H1 (cell line): ENCODE data around the gene PDHB. TPM values are rescaled to one million over a fixed set of nuclear protein-coding genes. Genes with fewer than 3 reads are reported as not detected.

Experiments used
- CTCF ChIA-PET: fragments of 300-600 bp; sonication (Branson Sonifier 250); formaldehyde crosslinking; loops from one replicate; lab custom pipeline; 2021; ENCODE audit not compliant: partially characterized antibody; lab: Charles Lee
- POLR2A ChIA-PET: fragments of 300-600 bp; sonication (Branson Sonifier 250); formaldehyde crosslinking; loops from one replicate; lab custom pipeline; 2021; ENCODE audit warnings: inconsistent platforms; ENCODE audit not compliant: partially characterized antibody; lab: Charles Lee
- DNase-seq, 2 experiments: peaks; one replicate each; pipeline versions ENCODE4 v3.0.0 to v3.0.0-alpha.2; 2010 to 2022; ENCODE audit warnings: low spot score in 2 of 2, low read depth in 1 of 2, mixed read lengths in 1 of 2
- FAIRE-seq: peaks from 2 replicates; lab custom pipeline; 2011; peaks lifted over from hg19 to GRCh38; lab: Jason Lieb, UNC
- H2AFZ ChIP-seq: 2 replicates; pipeline ENCODE4 v1.8.1; 2012; ENCODE audit warnings: low read length, inconsistent platforms
- H2AK5ac ChIP-seq: 2 replicates; pipeline ENCODE4 v1.6.1; 2013; ENCODE audit warnings: low read depth, low read length
- H2BK120ac ChIP-seq: replicated peaks from 2 replicates; pipeline ENCODE3; 2013; ENCODE audit warnings: low read depth, low read length, inconsistent platforms
- H2BK12ac ChIP-seq: 2 replicates; pipeline ENCODE4 v1.6.1; 2013; ENCODE audit warnings: low read depth, low read length
- H2BK15ac ChIP-seq: 2 replicates; pipeline ENCODE4 v1.6.1; 2013; ENCODE audit warnings: low read length
- H2BK20ac ChIP-seq: 2 replicates; pipeline ENCODE4 v1.6.1; 2013; ENCODE audit warnings: low read length
- H2BK5ac ChIP-seq: 2 replicates; pipeline ENCODE4 v1.6.1; 2013; ENCODE audit warnings: low read depth, low read length
- H3K14ac ChIP-seq: 2 replicates; pipeline ENCODE4 v1.6.1; 2013; ENCODE audit warnings: inconsistent platforms; ENCODE audit not compliant: insufficient read length
- H3K18ac ChIP-seq: 2 replicates; pipeline ENCODE4 v1.6.1; 2013; ENCODE audit warnings: low read length; ENCODE audit errors: extremely low read depth
- H3K23ac ChIP-seq: 2 replicates; pipeline ENCODE4 v1.6.1; 2013; ENCODE audit warnings: inconsistent platforms; ENCODE audit not compliant: insufficient read length
- H3K23me2 ChIP-seq: 2 replicates; pipeline ENCODE4 v1.6.1; 2013; ENCODE audit warnings: low read depth, low read length
- H3K27ac ChIP-seq: 2 replicates; pipeline ENCODE4 v1.6.1; 2011; ENCODE audit warnings: low read depth, low read length, inconsistent platforms
- H3K27me3 ChIP-seq, 4 experiments: replicated peaks in 1 of 4; 1 replicate in 1 of 4; 2 replicates in 3 of 4; pipeline versions ENCODE4 v1.6.1 to v1.8.1; 2011 to 2013; ENCODE audit warnings: low read length in 3 of 4, mild to moderate bottlenecking in 3 of 4, inconsistent platforms in 2 of 4, mixed read lengths in 2 of 4, moderate library complexity in 1 of 4; ENCODE audit not compliant: control insufficient read depth in 3 of 4, insufficient read depth in 3 of 4; ENCODE audit errors: extremely low read depth in 1 of 4
- H3K36me3 ChIP-seq, 4 experiments: 2 replicates each; pipeline versions ENCODE4 v1.6.1 to v1.8.1; 2011 to 2013; ENCODE audit warnings: mild to moderate bottlenecking in 4 of 4, low read length in 3 of 4, moderate library complexity in 2 of 4, control low read depth in 1 of 4, inconsistent platforms in 1 of 4; ENCODE audit not compliant: insufficient read depth in 4 of 4, control insufficient read depth in 2 of 4
- H3K4ac ChIP-seq: replicated peaks from 2 replicates; pipeline ENCODE3; 2013; ENCODE audit warnings: low read length, low read depth, mixed read lengths, inconsistent platforms; ENCODE audit not compliant: insufficient read length
- H3K4me1 ChIP-seq, 4 experiments: replicated peaks in 1 of 4; 1 replicate in 1 of 4; 2 replicates in 3 of 4; pipeline versions ENCODE4 v1.6.1 to v1.8.1; 2011 to 2013; ENCODE audit warnings: low read length in 3 of 4, inconsistent platforms in 2 of 4, mixed read lengths in 1 of 4; ENCODE audit not compliant: insufficient read depth in 4 of 4, control insufficient read depth in 3 of 4
- H3K4me2 ChIP-seq, 2 experiments: 2 replicates each; pipeline versions ENCODE4 v1.6.1 to v1.8.1; 2011 to 2013; ENCODE audit warnings: low read depth in 2 of 2, low read length in 2 of 2, control low read depth in 1 of 2, inconsistent platforms in 1 of 2, mild to moderate bottlenecking in 1 of 2; ENCODE audit not compliant: insufficient read depth in 1 of 2
- H3K4me3 ChIP-seq, 4 experiments: fragments of 200-600, 300-600 bp in 1 of 4; sonication (generic), shearing (Covaris generic), sonication (Bioruptor Twin) in 1 of 4; 2 replicates each; pipeline versions ENCODE4 v1.5.1 to v1.8.1; 2011 to 2016; ENCODE audit warnings: low read length in 4 of 4, low read depth in 3 of 4, control low read depth in 2 of 4, inconsistent platforms in 2 of 4, mild to moderate bottlenecking in 2 of 4, mixed read lengths in 1 of 4, moderate library complexity in 1 of 4; ENCODE audit not compliant: insufficient read depth in 2 of 4; ENCODE audit errors: extremely low read depth in 1 of 4
- H3K56ac ChIP-seq: replicated peaks from 2 replicates; pipeline ENCODE3; 2013; ENCODE audit warnings: low read depth, mild to moderate bottlenecking, mixed read lengths, low read length, inconsistent platforms; ENCODE audit not compliant: insufficient read length
- H3K79me1 ChIP-seq: 2 replicates; pipeline ENCODE4 v1.6.1; 2013; ENCODE audit warnings: low read depth, low read length, control low read depth
- H3K79me2 ChIP-seq, 2 experiments: 2 replicates each; pipeline versions ENCODE4 v1.6.1 to v1.8.1; 2012 to 2013; ENCODE audit warnings: low read length in 2 of 2, mild to moderate bottlenecking in 2 of 2, inconsistent platforms in 1 of 2; ENCODE audit not compliant: insufficient read depth in 2 of 2, control insufficient read depth in 1 of 2
- H3K9ac ChIP-seq, 4 experiments: replicated peaks in 1 of 4; 1 replicate in 1 of 4; 2 replicates in 3 of 4; pipeline versions ENCODE4 v1.6.1 to v1.8.1; 2011 to 2013; ENCODE audit warnings: low read depth in 3 of 4, low read length in 3 of 4, control low read depth in 2 of 4, mild to moderate bottlenecking in 2 of 4, moderate library complexity in 2 of 4, inconsistent platforms in 1 of 4; ENCODE audit errors: extremely low read depth in 1 of 4
- H3K9me3 ChIP-seq, 2 experiments: 2 replicates each; pipeline versions ENCODE4 v1.6.1 to v1.8.1; 2012 to 2013; ENCODE audit warnings: mild to moderate bottlenecking in 2 of 2, moderate library complexity in 2 of 2, control low read depth in 1 of 2, inconsistent platforms in 1 of 2, low read depth in 1 of 2, low read length in 1 of 2, mixed read lengths in 1 of 2; ENCODE audit not compliant: insufficient read depth in 2 of 2
- H4K20me1 ChIP-seq, 2 experiments: replicated peaks in 1 of 2; 2 replicates each; pipeline versions ENCODE3 to v1.8.1; 2011 to 2013; ENCODE audit warnings: inconsistent platforms in 2 of 2, low read length in 2 of 2, mild to moderate bottlenecking in 1 of 2; ENCODE audit not compliant: insufficient read depth in 2 of 2, control insufficient read depth in 1 of 2
- H4K5ac ChIP-seq: 2 replicates; pipeline ENCODE4 v1.6.1; 2013; ENCODE audit warnings: low read length, low read depth, mixed read lengths, inconsistent platforms; ENCODE audit not compliant: insufficient read length
- H4K8ac ChIP-seq: 2 replicates; pipeline ENCODE4 v1.8.0; 2013; ENCODE audit warnings: mild to moderate bottlenecking, moderate library complexity, low read length, inconsistent platforms; ENCODE audit not compliant: insufficient read depth; ENCODE audit errors: extremely low read depth
- H4K91ac ChIP-seq: replicated peaks from 2 replicates; pipeline ENCODE3; 2013; ENCODE audit warnings: low read length, mixed read lengths, inconsistent platforms; ENCODE audit not compliant: insufficient read length
- NRF1 ChIP-seq: IDR thresholded peaks from 2 replicates; pipeline ENCODE4 v1.6.1; 2011; ENCODE audit warnings: mild to moderate bottlenecking, low read depth, low read length, improper control_type of control experiment
- SP1 ChIP-seq: IDR thresholded peaks from 2 replicates; pipeline ENCODE4 v1.6.1; 2011; ENCODE audit warnings: low read depth, low read length
- SUZ12 ChIP-seq: fragments of 200-600 bp; sonication (generic); IDR thresholded peaks from 2 replicates; pipeline ENCODE4 v1.6.1; 2012; ENCODE audit warnings: mild to moderate bottlenecking, inconsistent platforms, low read length, moderate library complexity, mixed read lengths
- TAF7 ChIP-seq: optimal IDR thresholded peaks from 2 replicates; pipeline ENCODE3; 2011; ENCODE audit warnings: low read depth, mild to moderate bottlenecking, inconsistent platforms, low read length, moderate library complexity, borderline replicate concordance
- WGBS, 2 experiments: shearing (Covaris generic) in 1 of 2; methylation state at CpG; one replicate each; pipeline versions ENCODE4 v1.1.6 to v1.1.7; 2013 to 2015; ENCODE audit warnings: low lambda C conversion rate in 2 of 2, mixed read lengths in 2 of 2, inconsistent platforms in 1 of 2, low coverage in 1 of 2, missing lambda C conversion rate in 1 of 2; ENCODE audit not compliant: insufficient replicate concordance in 2 of 2, insufficient coverage in 1 of 2, insufficient read length in 1 of 2; ENCODE audit errors: extremely low coverage in 1 of 2, missing lambda C conversion rate in 1 of 2; 5-methylcytosine and 5-hydroxymethylcytosine counted together
- polyA plus RNA-seq, 7 experiments: library from polyadenylated mRNA; depleted of rRNA in 3 of 7; stranded (reverse) in 5 of 7; unstranded in 2 of 7; fragments of >200 nt in 5 of 7; fragments of 200-250 nt in 2 of 7; gene quantifications; 1 replicate in 5 of 7; 2 replicates in 1 of 7; 4 replicates in 1 of 7; pipeline versions ENCODE4 v1.2.1 to v1.2.3, GENCODE V29; 2011 to 2013; ENCODE audit warnings: missing spikeins in 2 of 7, mixed read lengths in 2 of 7
- total RNA-seq: library from RNA; stranded (reverse); fragmentation: NEBNext Ultra II Directional; extraction: Animal tissue kit (Norgen Biotek cat#: 25700); gene quantifications from 2 replicates; pipeline ENCODE4 v1.2.1, GENCODE V29; 2021
- TF ChIP-seq, protein P1 (sequence below): IDR thresholded peaks from 2 replicates; pipeline ENCODE4 v1.6.1; 2011; ENCODE audit warnings: low read depth, mild to moderate bottlenecking, low read length; ENCODE audit not compliant: insufficient read depth

PDHB gene
- total and polyA plus RNA-seq, 2 of the 8 experiments (the other 6 are each of a cell fraction or from before 2014, with no cell fraction given): 90.4 to 140 TPM

DNA sequence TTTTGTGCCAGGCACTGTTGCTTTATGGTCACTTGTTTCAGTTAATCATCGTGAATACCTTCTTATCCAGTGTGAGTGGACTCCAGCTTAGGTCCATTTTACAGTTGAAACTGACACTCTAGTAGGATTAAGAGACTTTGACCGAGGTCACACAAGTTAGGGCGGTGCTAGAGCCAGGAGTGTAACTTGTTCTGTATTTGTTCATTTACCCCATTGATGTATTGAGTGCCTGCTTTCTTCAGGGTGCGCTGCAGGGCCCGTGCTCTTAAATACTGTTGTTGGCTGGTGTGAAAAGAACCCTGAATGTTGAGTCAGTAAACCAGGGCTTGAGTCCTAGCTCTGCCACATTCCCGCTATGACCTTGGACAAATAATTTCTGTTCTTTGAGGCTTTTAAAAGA lies 15.4 kb downstream of the PDHB start:
- Histone ChIP-seq H3K9ac (no peak overlapping the region), H4K5ac (no peak overlapping the region), H4K8ac (no peak overlapping the region), H3K79me1 (no peaks in the 10 kb centered on the region), H2BK12ac (no peak overlapping the region), H3K23me2 (no peaks in the 10 kb centered on the region), H3K56ac (no peak overlapping the region), H3K4me1 (peaks cover 0 to 5% (median 2%) of the 10 kb centered on the region in 4 experiments; a peak in 3 of 7 replicates), H2AFZ (no peak overlapping the region), H3K18ac (no peak overlapping the region), H3K27me3 (no peaks in the 10 kb centered on the region), H2BK120ac (no peak overlapping the region), H3K9me3 (no peaks in the 10 kb centered on the region), H3K23ac (no peak overlapping the region), H3K79me2 (no peaks in the 10 kb centered on the region), H3K4me3 (no peak overlapping the region), H4K91ac (no peak overlapping the region), H3K27ac (no peak overlapping the region), H3K4ac (no peak overlapping the region), H2BK20ac (no peak overlapping the region), H3K36me3 (peaks cover 0 to 15% (median 0%) of the 10 kb centered on the region in 4 experiments; a peak in 3 of 8 replicates), H2BK15ac (no peak overlapping the region), H4K20me1 (no peaks in the 10 kb centered on the region), H3K14ac (no peak overlapping the region), H2BK5ac (no peak overlapping the region), H3K4me2 (no peak overlapping the region), H2AK5ac (no peak overlapping the region)
- FAIRE-seq (no peak), DNase-seq (no peak)
- CTCF ChIA-PET: interaction anchor here (1.1 to 4.1 kb wide), 7 partner anchors 13 to 110 kb away, joined by 3 to 41 read pairs (median 5); partner anchors contain the start of genes HTD2, PDHB and RPP14
- POLR2A ChIA-PET: interaction anchor here (1.0 kb wide), 1 partner anchor 13 kb away, joined by 3 read pairs; no protein-coding TSS in a partner anchor
- WGBS, 2 experiments: 85% methylated on average over 6 of the region's 6 CpGs; no CpG with 5 or more reads in 1 of the 2 experiments
- TF ChIP-seq SUZ12 (no peak), NRF1 (no peak), SP1 (no peak), TAF7 (no peak)
- TF ChIP-seq, protein P1, sequence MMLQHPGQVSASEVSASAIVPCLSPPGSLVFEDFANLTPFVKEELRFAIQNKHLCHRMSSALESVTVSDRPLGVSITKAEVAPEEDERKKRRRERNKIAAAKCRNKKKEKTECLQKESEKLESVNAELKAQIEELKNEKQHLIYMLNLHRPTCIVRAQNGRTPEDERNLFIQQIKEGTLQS: no peak
